ENCODE measurements around the gene RASA2.

The RASA2 gene

DNA sequence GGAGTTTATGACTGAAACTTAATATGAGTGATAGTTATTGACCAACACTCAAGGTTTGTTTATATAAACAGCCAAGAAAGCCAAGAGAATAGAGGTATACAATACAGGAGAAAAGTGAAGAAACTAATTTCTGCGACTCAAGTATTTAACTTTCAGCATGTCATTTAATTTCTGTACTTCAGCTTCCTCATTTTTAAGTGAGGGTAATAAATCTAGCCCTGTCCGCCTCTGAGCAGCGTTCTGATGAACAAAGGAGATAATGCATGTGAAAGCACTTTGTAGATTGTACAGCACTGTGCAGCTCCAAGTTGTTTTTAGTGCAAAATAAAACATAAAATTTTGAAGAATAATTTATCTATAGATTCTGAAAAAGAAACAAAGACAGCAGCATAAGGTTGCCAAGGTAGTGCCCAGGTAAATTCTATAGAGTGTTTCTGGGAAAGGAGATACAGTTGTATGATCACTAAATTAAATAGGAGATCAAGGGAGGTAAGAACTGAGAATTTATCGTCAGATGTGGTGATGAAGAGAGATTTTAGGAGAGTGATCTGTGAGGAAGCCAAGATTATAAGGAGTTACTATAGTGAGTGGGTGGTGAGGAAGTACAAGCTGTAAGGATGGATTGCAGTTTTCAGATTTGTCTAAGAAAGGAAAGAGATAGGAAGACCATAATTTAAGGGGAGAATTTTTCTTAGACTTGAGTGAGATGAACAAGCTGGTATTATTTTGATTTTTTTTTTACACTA lies 71.3 kb downstream of the RASA2 start:
- no peak overlapping the region for H3K27ac ChIP-seq
- 0 out of 2 replicates have a peak, but pooled peaks cover 10% of the 10 kb centered on the region for H3K36me3 ChIP-seq
- no peak overlapping the region for H3K4me3 ChIP-seq
- H3K27me3 ChIP-seq, result no peaks in the 10 kb centered on the region
- no peak for TF ChIP-seq Cebpa-rat (IDR thresholded peaks at IDR 0.05)
- no peaks in the 10 kb centered on the region for H3K9me3 ChIP-seq
- H3K4me1 ChIP-seq, result peaks cover 2% of the 10 kb centered on the region; the same call in 1 of the 2 replicates
- H3K9ac ChIP-seq, result no peak overlapping the region
- H4K20me1 ChIP-seq, result no peaks in the 10 kb centered on the region
- H3K4me2 ChIP-seq, result no peak overlapping the region

DNA sequence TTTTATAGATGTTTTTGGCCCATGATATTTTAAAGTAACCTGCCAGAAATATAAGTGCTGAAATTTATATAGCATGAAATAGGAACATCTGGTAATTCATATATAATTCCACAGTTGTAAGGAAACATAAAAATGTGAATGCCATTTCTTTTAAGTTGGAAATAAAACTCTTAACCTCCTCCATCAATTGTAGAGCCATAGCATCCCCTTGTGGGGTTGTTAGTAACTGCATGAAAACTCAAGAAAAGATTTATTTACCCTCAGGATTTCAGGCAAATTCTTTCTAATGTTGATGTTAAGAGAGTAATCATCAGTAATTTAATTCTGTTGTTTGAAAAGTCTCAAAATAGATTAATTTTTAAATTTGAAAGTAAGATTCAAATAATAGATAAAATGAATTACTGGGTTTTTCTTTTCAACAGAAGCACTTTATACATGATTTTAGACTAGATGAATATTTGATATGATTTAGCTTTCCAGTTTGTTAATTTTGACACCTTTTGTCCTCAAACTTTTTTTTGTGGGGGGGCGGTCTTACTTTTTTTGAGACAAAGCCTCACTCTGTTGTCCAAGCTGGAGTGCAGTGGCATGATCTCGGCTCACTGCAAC lies 74.7 kb downstream of the RASA2 start:
- no peaks in the 10 kb centered on the region for H3K9me3 ChIP-seq

DNA sequence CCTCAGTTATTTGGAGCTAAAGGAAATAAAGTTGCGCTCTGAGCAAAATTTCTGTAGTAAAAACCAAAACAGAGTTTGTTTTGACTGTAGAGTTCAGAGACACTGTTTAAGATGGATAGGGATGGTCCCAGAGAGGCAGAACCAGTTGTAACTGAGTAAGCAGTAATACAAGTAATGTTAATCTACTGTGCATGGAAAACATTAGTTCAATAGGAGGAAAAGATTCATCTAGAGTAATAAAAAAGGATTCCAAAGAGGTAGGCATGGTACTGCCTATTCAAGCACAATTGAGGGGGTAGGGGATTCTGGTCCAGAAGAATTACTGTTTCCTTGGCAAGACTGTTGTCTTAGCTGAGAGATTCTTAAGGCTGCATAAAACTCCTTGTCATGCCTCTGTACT lies 77.4 kb downstream of the RASA2 start:
- H3K27ac ChIP-seq, result no peak overlapping the region
- no peaks in the 10 kb centered on the region for H3K27me3 ChIP-seq
- H3K36me3 ChIP-seq, result peaks cover 7% of the 10 kb centered on the region; the same call in 1 of the 2 replicates
- no peaks in the 10 kb centered on the region for H3K9me3 ChIP-seq
- H3K9ac ChIP-seq, result no peak overlapping the region
- no peaks in the 10 kb centered on the region for H4K20me1 ChIP-seq
- no peaks in the 10 kb centered on the region for H3K4me1 ChIP-seq
- no peak overlapping the region for H3K4me2 ChIP-seq
- TF ChIP-seq Cebpa-rat (IDR thresholded peaks at IDR 0.05), result no peak
- H3K4me3 ChIP-seq, result no peak overlapping the region

More for the DNA sequence above, 74.7 kb downstream of the RASA2 start:
- H3K4me1 ChIP-seq, result no peaks in the 10 kb centered on the region
- no peak overlapping the region for H3K9ac ChIP-seq
- peaks cover 13% of the 10 kb centered on the region; the same call in 1 of the 2 replicates for H3K36me3 ChIP-seq
- no peak overlapping the region for H3K4me3 ChIP-seq
- H3K4me2 ChIP-seq, result no peak overlapping the region
- no peaks in the 10 kb centered on the region for H4K20me1 ChIP-seq
- TF ChIP-seq Cebpa-rat (IDR thresholded peaks at IDR 0.05), result no peak
- no peak overlapping the region for H3K27ac ChIP-seq
- H3K27me3 ChIP-seq, result no peaks in the 10 kb centered on the region

DNA sequence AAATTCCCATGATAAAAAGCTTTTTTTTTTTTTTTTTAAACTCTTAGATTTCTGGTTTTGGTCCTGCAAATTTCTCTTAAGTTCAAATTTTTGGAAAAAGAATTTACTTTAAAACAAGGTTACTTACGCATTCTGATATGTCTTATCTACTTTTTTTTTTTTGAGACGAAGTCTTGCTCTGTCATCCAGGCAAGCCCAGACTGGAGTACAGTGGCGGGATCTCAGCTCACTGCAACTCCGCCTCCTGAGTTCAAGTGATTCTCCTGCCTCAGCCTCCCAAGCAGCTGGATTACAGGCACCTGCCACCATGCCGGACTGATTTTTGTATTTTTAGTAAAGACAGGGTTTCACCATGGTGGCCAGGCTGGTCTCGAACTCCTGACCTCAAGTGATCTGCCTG lies 83.2 kb downstream of the RASA2 start:
- H3K4me2 ChIP-seq, result no peak overlapping the region
- no peaks in the 10 kb centered on the region for H3K27me3 ChIP-seq
- H3K27ac ChIP-seq, result no peak overlapping the region
- H4K20me1 ChIP-seq, result no peaks in the 10 kb centered on the region
- TF ChIP-seq Cebpa-rat (IDR thresholded peaks at IDR 0.05), result no peak
- H3K9me3 ChIP-seq, result no peaks in the 10 kb centered on the region
- H3K9ac ChIP-seq, result no peak overlapping the region
- no peaks in the 10 kb centered on the region for H3K4me1 ChIP-seq
- peaks cover 7% of the 10 kb centered on the region for H3K36me3 ChIP-seq
- no peak overlapping the region for H3K4me3 ChIP-seq

DNA sequence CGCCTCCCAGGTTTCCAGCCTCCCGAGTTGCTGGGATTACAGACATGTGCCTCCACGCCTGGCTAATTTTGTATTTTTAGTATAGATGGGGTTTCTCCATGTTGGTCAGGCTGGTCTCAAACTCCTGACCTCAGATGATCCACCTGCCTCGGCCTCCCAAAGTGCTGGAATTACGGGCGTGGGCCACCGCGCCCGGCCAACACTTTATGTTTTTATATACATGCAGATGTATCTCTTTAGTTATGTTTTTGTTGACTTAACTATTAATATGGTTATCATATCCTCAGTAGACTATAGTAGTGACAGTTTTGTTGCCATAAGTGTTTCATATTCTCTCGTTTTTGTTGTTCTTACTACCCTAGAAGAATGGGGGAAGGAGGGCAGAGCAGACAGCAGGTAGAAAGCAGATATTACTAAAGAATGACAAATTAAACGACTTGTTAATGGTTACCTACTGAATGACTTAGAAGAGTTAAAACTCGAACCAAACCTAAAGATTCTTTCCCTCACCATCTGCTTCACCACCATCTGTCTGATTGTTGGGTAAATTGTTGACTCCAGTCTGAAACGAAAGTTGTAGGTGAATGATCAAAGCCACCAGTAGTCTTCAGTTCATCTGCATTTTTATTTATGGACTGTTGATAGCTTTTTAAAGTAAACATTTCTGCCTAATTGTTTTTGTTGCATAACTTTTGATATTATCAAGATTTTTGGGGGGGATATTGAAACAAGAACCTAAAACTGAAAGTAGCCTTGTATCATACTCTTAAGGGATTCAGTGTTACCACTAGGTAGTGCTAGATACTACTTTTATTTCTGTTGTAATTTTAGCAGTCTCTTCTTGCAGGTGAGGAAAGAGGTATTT lies 89.3 kb downstream of the RASA2 start:
- Histone ChIP-seq H3K27ac (no peak overlapping the region), H4K20me1 (no peaks in the 10 kb centered on the region), H3K4me1 (no peaks in the 10 kb centered on the region), H3K4me3 (no peak overlapping the region), H3K9me3 (no peaks in the 10 kb centered on the region), H3K9ac (no peak overlapping the region), H3K36me3 (peaks cover 15% of the 10 kb centered on the region), H3K27me3 (no peaks in the 10 kb centered on the region), H3K4me2 (no peak overlapping the region; the same call in 1 of the 2 replicates)
- TF ChIP-seq Cebpa-rat (IDR thresholded peaks at IDR 0.05), result no peak

DNA sequence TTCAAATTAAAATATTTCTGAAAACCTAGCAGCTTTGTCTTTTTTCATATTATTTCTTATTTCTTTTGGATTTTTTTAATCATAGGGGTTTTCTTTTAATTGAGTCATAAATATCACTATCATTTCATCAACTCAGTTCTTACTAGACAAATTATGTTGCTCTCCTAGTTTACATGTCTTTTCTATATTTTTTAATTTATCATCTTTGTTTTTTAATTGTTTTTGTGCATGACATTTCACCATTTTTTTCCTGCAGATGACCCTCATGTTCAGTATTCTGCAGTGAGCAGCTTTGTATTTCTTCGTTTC lies 89.9 kb downstream of the RASA2 start:
- no peak overlapping the region for H3K4me3 ChIP-seq
- no peaks in the 10 kb centered on the region for H4K20me1 ChIP-seq
- no peak overlapping the region for H3K27ac ChIP-seq
- no peak overlapping the region for H3K9ac ChIP-seq
- TF ChIP-seq Cebpa-rat (IDR thresholded peaks at IDR 0.05), result no peak
- no peaks in the 10 kb centered on the region for H3K27me3 ChIP-seq
- no peaks in the 10 kb centered on the region for H3K9me3 ChIP-seq
- no peak overlapping the region for H3K4me2 ChIP-seq
- H3K36me3 ChIP-seq, result peaks cover 19% of the 10 kb centered on the region
- H3K4me1 ChIP-seq, result no peaks in the 10 kb centered on the region

DNA sequence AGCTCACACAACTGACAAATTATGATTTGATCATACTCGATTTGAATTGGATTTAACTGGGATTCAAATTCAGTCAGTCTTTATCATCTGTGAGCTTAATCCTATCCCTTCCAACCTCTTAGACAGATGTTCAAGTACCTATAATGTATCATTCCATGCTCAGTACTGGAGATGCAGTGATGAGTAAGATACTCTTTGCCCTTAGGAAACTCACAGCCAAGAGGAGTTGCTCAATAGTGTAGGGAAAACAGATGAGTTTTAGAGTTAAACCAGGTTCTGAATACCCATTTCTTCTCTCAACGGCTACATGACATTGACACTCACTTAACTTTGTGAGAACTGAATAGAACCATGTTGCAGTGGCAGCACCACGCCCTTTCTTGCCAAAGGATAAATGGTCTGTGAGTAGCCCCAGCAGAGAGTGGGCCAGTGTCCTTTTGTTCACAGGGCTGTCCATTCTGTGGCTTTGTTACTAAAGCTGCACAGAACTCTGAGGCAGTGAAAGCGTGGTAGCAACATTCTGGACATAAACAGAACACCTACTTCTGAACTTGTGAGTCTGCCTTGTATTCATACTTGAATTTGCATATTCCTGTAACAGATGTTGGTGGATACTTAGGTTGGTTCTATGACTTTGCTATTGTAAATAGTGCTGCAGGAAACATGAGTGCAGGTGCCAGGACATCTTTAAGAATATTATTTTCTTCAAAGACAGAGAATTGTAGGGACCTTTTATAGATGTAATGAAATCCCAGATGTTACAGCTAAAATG lies 91.6 kb downstream of the RASA2 start:
- Histone ChIP-seq H3K36me3 (peaks cover 27% of the 10 kb centered on the region), H3K27ac (no peak overlapping the region), H3K27me3 (no peaks in the 10 kb centered on the region), H3K4me2 (no peak overlapping the region), H3K4me1 (no peaks in the 10 kb centered on the region), H3K9me3 (no peaks in the 10 kb centered on the region), H4K20me1 (no peaks in the 10 kb centered on the region), H3K4me3 (no peak overlapping the region), H3K9ac (no peak overlapping the region)
- no peak for TF ChIP-seq Cebpa-rat (IDR thresholded peaks at IDR 0.05)

DNA sequence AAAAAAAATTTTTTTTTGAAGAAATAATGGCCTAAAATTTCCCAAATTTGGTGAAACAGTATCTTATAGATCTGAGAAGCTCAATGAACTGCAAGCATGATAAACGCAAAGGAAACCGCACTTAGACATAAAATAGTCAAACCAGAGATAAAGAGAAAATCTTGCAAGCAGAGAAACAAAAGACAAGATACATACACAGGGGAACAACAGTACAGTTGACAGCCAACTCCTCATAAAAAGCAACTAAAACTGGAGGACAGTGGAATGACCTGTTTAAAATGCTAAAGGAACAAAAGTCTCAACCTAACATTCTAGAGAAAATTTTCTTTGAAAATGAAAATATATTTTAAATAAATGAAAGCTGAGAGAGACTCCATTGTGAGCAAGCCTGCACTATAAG lies 107.5 kb downstream of the RASA2 start:
- Histone ChIP-seq H3K4me2 (no peak overlapping the region), H3K36me3 (peaks cover 22% of the 10 kb centered on the region), H3K4me1 (no peaks in the 10 kb centered on the region), H3K9ac (no peak overlapping the region), H3K27me3 (no peaks in the 10 kb centered on the region), H3K9me3 (no peaks in the 10 kb centered on the region), H4K20me1 (no peaks in the 10 kb centered on the region), H3K27ac (no peak overlapping the region), H3K4me3 (no peak overlapping the region)
- no peak for TF ChIP-seq Cebpa-rat (IDR thresholded peaks at IDR 0.05)

DNA sequence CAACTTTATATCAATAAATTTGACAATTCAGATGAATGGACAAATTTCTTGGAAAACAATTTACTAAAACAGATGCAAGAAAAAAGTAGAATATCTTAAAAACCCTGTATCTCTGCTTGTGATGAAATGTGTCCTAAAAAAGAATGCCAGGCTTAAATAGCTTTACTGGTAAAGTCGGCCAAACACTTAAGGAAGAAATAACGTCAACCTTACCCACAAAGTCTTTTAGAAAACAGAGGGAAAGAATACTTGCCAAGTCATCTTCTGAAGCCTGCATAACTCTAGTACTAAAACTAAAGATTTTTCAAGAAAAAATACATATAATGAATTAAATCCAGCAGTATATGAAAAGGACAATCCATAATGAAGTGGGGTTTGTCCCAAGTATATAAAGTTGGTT lies 111.1 kb downstream of the RASA2 start:
- H3K9me3 ChIP-seq, result peaks cover 30% of the 10 kb centered on the region
- H3K4me1 ChIP-seq, result no peaks in the 10 kb centered on the region
- H3K9ac ChIP-seq, result no peak overlapping the region
- H3K27me3 ChIP-seq, result no peaks in the 10 kb centered on the region
- no peak for TF ChIP-seq Cebpa-rat (IDR thresholded peaks at IDR 0.05)
- H3K36me3 ChIP-seq, result peaks cover 25% of the 10 kb centered on the region; the same call in 1 of the 2 replicates
- H4K20me1 ChIP-seq, result no peaks in the 10 kb centered on the region
- H3K4me3 ChIP-seq, result no peak overlapping the region
- H3K27ac ChIP-seq, result no peak overlapping the region
- no peak overlapping the region for H3K4me2 ChIP-seq
